Breast epithelium (tissue), 3 donors: ENCODE measurements around the gene ARHGEF10L.

ENCODE experiments used
- CTCF ChIP-seq, 3 donors: fragments of 450-650 bp; IDR thresholded peaks; one replicate each; pipeline ENCODE4 v1.5.1; 2016 to 2017; ENCODE audit warnings: antibody characterized with exemption in 3 of 3, mild to moderate bottlenecking in 3 of 3, moderate library complexity in 3 of 3
- POLR2A ChIP-seq: fragments of 450-650 bp; IDR thresholded peaks from one replicate; pipeline ENCODE4 v1.6.1; 2016; ENCODE audit warnings: antibody characterized with exemption, mild to moderate bottlenecking, moderate library complexity
- POLR2AphosphoS5 ChIP-seq, 3 donors: sonication (generic); formaldehyde crosslinking; IDR thresholded peaks; one replicate each; pipeline ENCODE4 v1.6.1; 2017; ENCODE audit warnings: antibody characterized with exemption in 3 of 3

- TF ChIP-seq CTCF (IDR thresholded peaks at IDR 0.05) (no peak), POLR2A (no peak), POLR2AphosphoS5 (IDR thresholded peaks at IDR 0.05) (no peak)
These were observed 95.8 kb downstream of the ARHGEF10L start for GRCh38 chr1:17635276-17635675.
